H1 (cell line): ENCODE results near the gene RANBP17. TPM values are rescaled to one million over a fixed set of nuclear protein-coding genes. Genes with fewer than 3 reads are reported as not detected.

Experiments used
- CTCF ChIA-PET: fragments of 300-600 bp; sonication (Branson Sonifier 250); formaldehyde crosslinking; loops from one replicate; lab custom pipeline; 2021; ENCODE audit not compliant: partially characterized antibody; lab: Charles Lee
- POLR2A ChIA-PET: fragments of 300-600 bp; sonication (Branson Sonifier 250); formaldehyde crosslinking; loops from one replicate; lab custom pipeline; 2021; ENCODE audit warnings: inconsistent platforms; ENCODE audit not compliant: partially characterized antibody; lab: Charles Lee
- DNase-seq, 2 experiments: peaks; one replicate each; pipeline versions ENCODE4 v3.0.0 to v3.0.0-alpha.2; 2010 to 2022; ENCODE audit warnings: low spot score in 2 of 2, low read depth in 1 of 2, mixed read lengths in 1 of 2
- FAIRE-seq: peaks from 2 replicates; lab custom pipeline; 2011; peaks lifted over from hg19 to GRCh38; lab: Jason Lieb, UNC
- H2AFZ ChIP-seq: 2 replicates; pipeline ENCODE4 v1.8.1; 2012; ENCODE audit warnings: low read length, inconsistent platforms
- H2AK5ac ChIP-seq: 2 replicates; pipeline ENCODE4 v1.6.1; 2013; ENCODE audit warnings: low read depth, low read length
- H2BK120ac ChIP-seq: replicated peaks from 2 replicates; pipeline ENCODE3; 2013; ENCODE audit warnings: low read depth, low read length, inconsistent platforms
- H2BK12ac ChIP-seq: 2 replicates; pipeline ENCODE4 v1.6.1; 2013; ENCODE audit warnings: low read depth, low read length
- H2BK15ac ChIP-seq: 2 replicates; pipeline ENCODE4 v1.6.1; 2013; ENCODE audit warnings: low read length
- H2BK20ac ChIP-seq: 2 replicates; pipeline ENCODE4 v1.6.1; 2013; ENCODE audit warnings: low read length
- H2BK5ac ChIP-seq: 2 replicates; pipeline ENCODE4 v1.6.1; 2013; ENCODE audit warnings: low read depth, low read length
- H3K14ac ChIP-seq: 2 replicates; pipeline ENCODE4 v1.6.1; 2013; ENCODE audit warnings: inconsistent platforms; ENCODE audit not compliant: insufficient read length
- H3K18ac ChIP-seq: 2 replicates; pipeline ENCODE4 v1.6.1; 2013; ENCODE audit warnings: low read length; ENCODE audit errors: extremely low read depth
- H3K23ac ChIP-seq: 2 replicates; pipeline ENCODE4 v1.6.1; 2013; ENCODE audit warnings: inconsistent platforms; ENCODE audit not compliant: insufficient read length
- H3K23me2 ChIP-seq: 2 replicates; pipeline ENCODE4 v1.6.1; 2013; ENCODE audit warnings: low read depth, low read length
- H3K27ac ChIP-seq: 2 replicates; pipeline ENCODE4 v1.6.1; 2011; ENCODE audit warnings: low read depth, low read length, inconsistent platforms
- H3K27me3 ChIP-seq, 4 experiments: replicated peaks in 1 of 4; 1 replicate in 1 of 4; 2 replicates in 3 of 4; pipeline versions ENCODE4 v1.6.1 to v1.8.1; 2011 to 2013; ENCODE audit warnings: low read length in 3 of 4, mild to moderate bottlenecking in 3 of 4, inconsistent platforms in 2 of 4, mixed read lengths in 2 of 4, moderate library complexity in 1 of 4; ENCODE audit not compliant: control insufficient read depth in 3 of 4, insufficient read depth in 3 of 4; ENCODE audit errors: extremely low read depth in 1 of 4
- H3K36me3 ChIP-seq, 4 experiments: 2 replicates each; pipeline versions ENCODE4 v1.6.1 to v1.8.1; 2011 to 2013; ENCODE audit warnings: mild to moderate bottlenecking in 4 of 4, low read length in 3 of 4, moderate library complexity in 2 of 4, control low read depth in 1 of 4, inconsistent platforms in 1 of 4; ENCODE audit not compliant: insufficient read depth in 4 of 4, control insufficient read depth in 2 of 4
- H3K4ac ChIP-seq: replicated peaks from 2 replicates; pipeline ENCODE3; 2013; ENCODE audit warnings: low read length, low read depth, mixed read lengths, inconsistent platforms; ENCODE audit not compliant: insufficient read length
- H3K4me1 ChIP-seq, 4 experiments: replicated peaks in 1 of 4; 1 replicate in 1 of 4; 2 replicates in 3 of 4; pipeline versions ENCODE4 v1.6.1 to v1.8.1; 2011 to 2013; ENCODE audit warnings: low read length in 3 of 4, inconsistent platforms in 2 of 4, mixed read lengths in 1 of 4; ENCODE audit not compliant: insufficient read depth in 4 of 4, control insufficient read depth in 3 of 4
- H3K4me2 ChIP-seq, 2 experiments: 2 replicates each; pipeline versions ENCODE4 v1.6.1 to v1.8.1; 2011 to 2013; ENCODE audit warnings: low read depth in 2 of 2, low read length in 2 of 2, control low read depth in 1 of 2, inconsistent platforms in 1 of 2, mild to moderate bottlenecking in 1 of 2; ENCODE audit not compliant: insufficient read depth in 1 of 2
- H3K4me3 ChIP-seq, 4 experiments: fragments of 200-600, 300-600 bp in 1 of 4; sonication (generic), shearing (Covaris generic), sonication (Bioruptor Twin) in 1 of 4; 2 replicates each; pipeline versions ENCODE4 v1.5.1 to v1.8.1; 2011 to 2016; ENCODE audit warnings: low read length in 4 of 4, low read depth in 3 of 4, control low read depth in 2 of 4, inconsistent platforms in 2 of 4, mild to moderate bottlenecking in 2 of 4, mixed read lengths in 1 of 4, moderate library complexity in 1 of 4; ENCODE audit not compliant: insufficient read depth in 2 of 4; ENCODE audit errors: extremely low read depth in 1 of 4
- H3K56ac ChIP-seq: replicated peaks from 2 replicates; pipeline ENCODE3; 2013; ENCODE audit warnings: low read depth, mild to moderate bottlenecking, mixed read lengths, low read length, inconsistent platforms; ENCODE audit not compliant: insufficient read length
- H3K79me1 ChIP-seq: 2 replicates; pipeline ENCODE4 v1.6.1; 2013; ENCODE audit warnings: low read depth, low read length, control low read depth
- H3K79me2 ChIP-seq, 2 experiments: 2 replicates each; pipeline versions ENCODE4 v1.6.1 to v1.8.1; 2012 to 2013; ENCODE audit warnings: low read length in 2 of 2, mild to moderate bottlenecking in 2 of 2, inconsistent platforms in 1 of 2; ENCODE audit not compliant: insufficient read depth in 2 of 2, control insufficient read depth in 1 of 2
- H3K9ac ChIP-seq, 4 experiments: replicated peaks in 1 of 4; 1 replicate in 1 of 4; 2 replicates in 3 of 4; pipeline versions ENCODE4 v1.6.1 to v1.8.1; 2011 to 2013; ENCODE audit warnings: low read depth in 3 of 4, low read length in 3 of 4, control low read depth in 2 of 4, mild to moderate bottlenecking in 2 of 4, moderate library complexity in 2 of 4, inconsistent platforms in 1 of 4; ENCODE audit errors: extremely low read depth in 1 of 4
- H3K9me3 ChIP-seq, 2 experiments: 2 replicates each; pipeline versions ENCODE4 v1.6.1 to v1.8.1; 2012 to 2013; ENCODE audit warnings: mild to moderate bottlenecking in 2 of 2, moderate library complexity in 2 of 2, control low read depth in 1 of 2, inconsistent platforms in 1 of 2, low read depth in 1 of 2, low read length in 1 of 2, mixed read lengths in 1 of 2; ENCODE audit not compliant: insufficient read depth in 2 of 2
- H4K20me1 ChIP-seq, 2 experiments: replicated peaks in 1 of 2; 2 replicates each; pipeline versions ENCODE3 to v1.8.1; 2011 to 2013; ENCODE audit warnings: inconsistent platforms in 2 of 2, low read length in 2 of 2, mild to moderate bottlenecking in 1 of 2; ENCODE audit not compliant: insufficient read depth in 2 of 2, control insufficient read depth in 1 of 2
- H4K5ac ChIP-seq: 2 replicates; pipeline ENCODE4 v1.6.1; 2013; ENCODE audit warnings: low read length, low read depth, mixed read lengths, inconsistent platforms; ENCODE audit not compliant: insufficient read length
- H4K8ac ChIP-seq: 2 replicates; pipeline ENCODE4 v1.8.0; 2013; ENCODE audit warnings: mild to moderate bottlenecking, moderate library complexity, low read length, inconsistent platforms; ENCODE audit not compliant: insufficient read depth; ENCODE audit errors: extremely low read depth
- H4K91ac ChIP-seq: replicated peaks from 2 replicates; pipeline ENCODE3; 2013; ENCODE audit warnings: low read length, mixed read lengths, inconsistent platforms; ENCODE audit not compliant: insufficient read length
- E2F6 ChIP-seq: IDR thresholded peaks from 2 replicates; pipeline ENCODE4 v1.6.1; 2012; ENCODE audit warnings: inconsistent platforms
- YY1 ChIP-seq: IDR thresholded peaks from 2 replicates; pipeline ENCODE4 v1.6.1; 2011; ENCODE audit warnings: low read depth, mild to moderate bottlenecking, low read length
- WGBS, 2 experiments: shearing (Covaris generic) in 1 of 2; methylation state at CpG; one replicate each; pipeline versions ENCODE4 v1.1.6 to v1.1.7; 2013 to 2015; ENCODE audit warnings: low lambda C conversion rate in 2 of 2, mixed read lengths in 2 of 2, inconsistent platforms in 1 of 2, low coverage in 1 of 2, missing lambda C conversion rate in 1 of 2; ENCODE audit not compliant: insufficient replicate concordance in 2 of 2, insufficient coverage in 1 of 2, insufficient read length in 1 of 2; ENCODE audit errors: extremely low coverage in 1 of 2, missing lambda C conversion rate in 1 of 2; 5-methylcytosine and 5-hydroxymethylcytosine counted together
- polyA plus RNA-seq, 7 experiments: library from polyadenylated mRNA; depleted of rRNA in 3 of 7; stranded (reverse) in 5 of 7; unstranded in 2 of 7; fragments of >200 nt in 5 of 7; fragments of 200-250 nt in 2 of 7; gene quantifications; 1 replicate in 5 of 7; 2 replicates in 1 of 7; 4 replicates in 1 of 7; pipeline versions ENCODE4 v1.2.1 to v1.2.3, GENCODE V29; 2011 to 2013; ENCODE audit warnings: missing spikeins in 2 of 7, mixed read lengths in 2 of 7
- total RNA-seq: library from RNA; stranded (reverse); fragmentation: NEBNext Ultra II Directional; extraction: Animal tissue kit (Norgen Biotek cat#: 25700); gene quantifications from 2 replicates; pipeline ENCODE4 v1.2.1, GENCODE V29; 2021

The RANBP17 gene
- total and polyA plus RNA-seq, 2 of the 8 experiments (the other 6 are each of a cell fraction or from before 2014, with no cell fraction given) = 8.6 to 21.3 TPM

GRCh38 chr5:170844651-170845050 lies 17.2 kb upstream of the RANBP17 start:
- H2BK5ac ChIP-seq = no peak overlapping the region
- no peak overlapping the region for H2BK120ac ChIP-seq
- no peaks in the 10 kb centered on the region for H4K20me1 ChIP-seq
- H3K56ac ChIP-seq = no peak overlapping the region
- WGBS, 2 experiments = 97% methylated on average over 2 of the region's 2 CpGs; no CpG with 5 or more reads in 1 of the 2 experiments
- H4K8ac ChIP-seq = no peak overlapping the region
- H3K9me3 ChIP-seq = no peaks in the 10 kb centered on the region
- no peak overlapping the region for H3K27ac ChIP-seq
- H2BK20ac ChIP-seq = no peak overlapping the region
- no peak overlapping the region for H3K4ac ChIP-seq
- H3K27me3 ChIP-seq = no peaks in the 10 kb centered on the region
- no peak overlapping the region for H2AK5ac ChIP-seq
- H3K14ac ChIP-seq = no peak overlapping the region
- H3K4me3 ChIP-seq = no peak overlapping the region
- no peaks in the 10 kb centered on the region for H3K79me1 ChIP-seq
- ChIA-PET POLR2A (no interaction called here), CTCF (interaction anchor here (1.5 kb wide), 1 partner anchor 55 kb away, joined by 5 read pairs; no protein-coding TSS in a partner anchor)
- FAIRE-seq (no peak), DNase-seq (no peak)
- no peak overlapping the region for H3K23ac ChIP-seq
- no peak overlapping the region for H4K91ac ChIP-seq
- no peak overlapping the region for H3K18ac ChIP-seq
- H3K36me3 ChIP-seq = no peaks in the 10 kb centered on the region
- H3K9ac ChIP-seq = no peak overlapping the region
- H3K79me2 ChIP-seq = no peaks in the 10 kb centered on the region
- no peak overlapping the region for H4K5ac ChIP-seq
- H3K23me2 ChIP-seq = no peaks in the 10 kb centered on the region; the same call in 1 of the 2 replicates
- H2BK12ac ChIP-seq = no peak overlapping the region
- H2AFZ ChIP-seq = no peak overlapping the region; the same call in 1 of the 2 replicates
- no peak overlapping the region for H3K4me2 ChIP-seq
- H3K4me1 ChIP-seq = no peaks in the 10 kb centered on the region
- no peak overlapping the region for H2BK15ac ChIP-seq
- TF ChIP-seq YY1 (no peak), E2F6 (no peak)
